CD4-positive, CD25-positive, alpha-beta regulatory T cell (primary cell): ENCODE results near the gene STAMBP. TPM values are rescaled to one million over a fixed set of nuclear protein-coding genes. Genes with fewer than 3 reads are reported as not detected.

Experiments
- ATAC-seq, 2 donors: fragments of 150-1000 bp; cut with Tn5 transposase; one replicate each; pipeline ENCODE4 v1.10.0; 2021; ENCODE audit warnings: low read depth in 2 of 2, moderate number of reproducible peaks in 2 of 2, moderate library complexity in 1 of 2
- DNase-seq, 3 donors: peaks; one replicate each; pipeline versions ENCODE4 v3.0.0 to v3.0.0-alpha.2; 2012 to 2022; ENCODE audit warnings: mixed read lengths in 1 of 3
- H3K27ac ChIP-seq: one replicate; pipeline ENCODE4 v1.7.0; 2013; ENCODE audit warnings: mild to moderate bottlenecking, low read length; ENCODE audit not compliant: insufficient read depth, poor library complexity, severe bottlenecking
- H3K27me3 ChIP-seq: one replicate; pipeline ENCODE4 v1.7.0; 2013; ENCODE audit warnings: low read length; ENCODE audit not compliant: control insufficient read depth, insufficient read depth
- H3K36me3 ChIP-seq: one replicate; pipeline ENCODE4 v1.7.0; 2013; ENCODE audit warnings: mild to moderate bottlenecking, low read length, moderate library complexity; ENCODE audit not compliant: control insufficient read depth, insufficient read depth
- H3K4me1 ChIP-seq: 2 replicates; pipeline ENCODE4 v1.7.0; 2013; ENCODE audit warnings: mild to moderate bottlenecking, low read length; ENCODE audit not compliant: insufficient read depth, control insufficient read depth, poor library complexity, severe bottlenecking
- H3K4me3 ChIP-seq: one replicate; pipeline ENCODE4 v1.7.0; 2013; ENCODE audit warnings: low read depth, mild to moderate bottlenecking, low read length, moderate library complexity
- H3K9me3 ChIP-seq, 2 experiments: 1 replicate in 1 of 2; 2 replicates in 1 of 2; pipeline ENCODE4 v1.7.0; 2013; ENCODE audit warnings: low read length in 2 of 2, mild to moderate bottlenecking in 1 of 2, moderate library complexity in 1 of 2; ENCODE audit not compliant: control insufficient read depth in 2 of 2
- H3K27ac Mint-ChIP-seq, 3 donors: one replicate each; pipeline ENCODE4 v1.8.0; 2020 to 2022; ENCODE audit warnings: mild to moderate bottlenecking in 3 of 3, mixed read lengths in 3 of 3, moderate library complexity in 2 of 3
- H3K27me3 Mint-ChIP-seq: one replicate; pipeline ENCODE4 v1.8.0; 2022; ENCODE audit warnings: mild to moderate bottlenecking, mixed read lengths
- H3K36me3 Mint-ChIP-seq: one replicate; pipeline ENCODE4 v1.8.0; 2020; ENCODE audit warnings: mixed read lengths
- H3K4me1 Mint-ChIP-seq, 4 donors: one replicate each; pipeline ENCODE4 v1.8.0; 2020 to 2022; ENCODE audit warnings: mixed read lengths in 4 of 4, mild to moderate bottlenecking in 1 of 4
- H3K4me3 Mint-ChIP-seq, 4 donors: one replicate each; pipeline ENCODE4 v1.8.0; 2020 to 2022; ENCODE audit warnings: mild to moderate bottlenecking in 4 of 4, mixed read lengths in 4 of 4, moderate library complexity in 3 of 4
- H3K9me3 Mint-ChIP-seq, 7 donors: one replicate each; pipeline ENCODE4 v1.8.0; 2020 to 2022; ENCODE audit warnings: mixed read lengths in 7 of 7, mild to moderate bottlenecking in 3 of 7, moderate library complexity in 2 of 7
- polyA plus RNA-seq, 4 donors: library from polyadenylated mRNA; unstranded; fragments of 300-500 nt; fragmentation: Illumina TruSeq; gene quantifications; one replicate each; pipeline ENCODE4 v1.2.3, GENCODE V29; 2021
- total RNA-seq: library from RNA; stranded (reverse); gene quantifications from one replicate; pipeline ENCODE4 v1.2.3, GENCODE V29; 2022

Gene STAMBP
- total and polyA plus RNA-seq, 5 donors from 2014 or later: 32.9 to 66.4 (median 49.8) TPM

GRCh38 chr2:73911548-73912208 is 82.9 kb downstream of the STAMBP start:
- Mint-ChIP-seq H3K4me3 (no peak overlapping the region), H3K27ac (no peak overlapping the region), H3K4me1 (peaks cover 0 to 2% (median 0%) of the 10 kb centered on the region in 4 donors), H3K27me3 (peaks cover 4% of the 10 kb centered on the region), H3K9me3 (no peaks in the 10 kb centered on the region), H3K36me3 (no peaks in the 10 kb centered on the region)
- Histone ChIP-seq H3K27me3 (no peaks in the 10 kb centered on the region), H3K4me1 (peaks cover 4% of the 10 kb centered on the region), H3K36me3 (no peaks in the 10 kb centered on the region), H3K4me3 (no peak overlapping the region), H3K27ac (no peak overlapping the region), H3K9me3 (no peaks in the 10 kb centered on the region)
- ATAC-seq (no peak), DNase-seq (no peak)

GRCh38 chr2:73913414-73914054 is 84.8 kb downstream of the STAMBP start:
- Histone ChIP-seq H3K4me1 (no peaks in the 10 kb centered on the region), H3K36me3 (no peaks in the 10 kb centered on the region), H3K27me3 (no peaks in the 10 kb centered on the region), H3K9me3 (no peaks in the 10 kb centered on the region), H3K4me3 (no peak overlapping the region), H3K27ac (no peak overlapping the region)
- Mint-ChIP-seq H3K36me3 (no peaks in the 10 kb centered on the region), H3K9me3 (no peaks in the 10 kb centered on the region), H3K27me3 (peaks cover 4% of the 10 kb centered on the region), H3K4me1 (no peaks in the 10 kb centered on the region), H3K4me3 (no peak overlapping the region), H3K27ac (no peak overlapping the region)
- ATAC-seq: no peak
- no peak for DNase-seq

- Mint-ChIP-seq H3K27ac (peak overlapping the region in 1 of 3 donors; percentile 37), H3K36me3 (no peaks in the 10 kb centered on the region), H3K27me3 (peaks cover 4% of the 10 kb centered on the region), H3K4me3 (no peak overlapping the region), H3K4me1 (no peaks in the 10 kb centered on the region), H3K9me3 (no peaks in the 10 kb centered on the region)
- no peaks in the 10 kb centered on the region for H3K27me3 ChIP-seq
- no peak overlapping the region for H3K4me3 ChIP-seq
- ATAC-seq: no peak
- H3K9me3 ChIP-seq: no peaks in the 10 kb centered on the region
- no peaks in the 10 kb centered on the region for H3K4me1 ChIP-seq
- no peak overlapping the region for H3K27ac ChIP-seq
- H3K36me3 ChIP-seq: no peaks in the 10 kb centered on the region
- no peak for DNase-seq
Observed at GRCh38 chr2:73914667-73915066, 85.9 kb downstream of the STAMBP start.

GRCh38 chr2:73915437-73915993 is 86.8 kb downstream of the STAMBP start:
- Mint-ChIP-seq H3K27ac (no peak overlapping the region), H3K27me3 (peaks cover 4% of the 10 kb centered on the region), H3K4me3 (no peak overlapping the region), H3K9me3 (no peaks in the 10 kb centered on the region), H3K4me1 (no peaks in the 10 kb centered on the region), H3K36me3 (no peaks in the 10 kb centered on the region)
- Histone ChIP-seq H3K36me3 (no peaks in the 10 kb centered on the region), H3K27me3 (no peaks in the 10 kb centered on the region), H3K9me3 (no peaks in the 10 kb centered on the region), H3K27ac (no peak overlapping the region), H3K4me3 (no peak overlapping the region), H3K4me1 (no peaks in the 10 kb centered on the region)
- no peak for DNase-seq
- ATAC-seq: no peak

GRCh38 chr2:73916666-73917065 is 87.9 kb downstream of the STAMBP start:
- H3K27me3 Mint-ChIP-seq: peaks cover 6% of the 10 kb centered on the region
- H3K4me3 ChIP-seq: no peak overlapping the region
- H3K27ac Mint-ChIP-seq: no peak overlapping the region
- no peaks in the 10 kb centered on the region for H3K27me3 ChIP-seq
- ATAC-seq (no peak), DNase-seq (no peak)
- no peaks in the 10 kb centered on the region for H3K4me1 Mint-ChIP-seq
- no peaks in the 10 kb centered on the region for H3K36me3 ChIP-seq
- no peaks in the 10 kb centered on the region for H3K4me1 ChIP-seq
- no peak overlapping the region for H3K27ac ChIP-seq
- no peak overlapping the region for H3K4me3 Mint-ChIP-seq
- no peaks in the 10 kb centered on the region for H3K36me3 Mint-ChIP-seq
- no peaks in the 10 kb centered on the region for H3K9me3 Mint-ChIP-seq
- no peaks in the 10 kb centered on the region for H3K9me3 ChIP-seq

GRCh38 chr2:73917296-73917695 is 88.5 kb downstream of the STAMBP start:
- no peak for ATAC-seq
- Histone ChIP-seq H3K9me3 (no peaks in the 10 kb centered on the region), H3K36me3 (no peaks in the 10 kb centered on the region), H3K4me1 (no peaks in the 10 kb centered on the region), H3K4me3 (no peak overlapping the region), H3K27me3 (no peaks in the 10 kb centered on the region), H3K27ac (no peak overlapping the region)
- H3K27me3 Mint-ChIP-seq: peaks cover 7% of the 10 kb centered on the region
- no peaks in the 10 kb centered on the region for H3K4me1 Mint-ChIP-seq
- H3K4me3 Mint-ChIP-seq: no peak overlapping the region
- H3K9me3 Mint-ChIP-seq: no peaks in the 10 kb centered on the region
- H3K36me3 Mint-ChIP-seq: no peaks in the 10 kb centered on the region
- no peak for DNase-seq
- H3K27ac Mint-ChIP-seq: no peak overlapping the region

- no peaks in the 10 kb centered on the region for H3K27me3 ChIP-seq
- peak overlapping the region in 1 of 4 donors; percentile 61 for H3K4me3 Mint-ChIP-seq
- no peaks in the 10 kb centered on the region for H3K4me1 Mint-ChIP-seq
- no peaks in the 10 kb centered on the region for H3K9me3 Mint-ChIP-seq
- no peaks in the 10 kb centered on the region for H3K36me3 ChIP-seq
- H3K4me3 ChIP-seq: no peak overlapping the region
- no peak overlapping the region for H3K27ac ChIP-seq
- H3K27me3 Mint-ChIP-seq: peaks cover 7% of the 10 kb centered on the region
- no peaks in the 10 kb centered on the region for H3K9me3 ChIP-seq
- H3K36me3 Mint-ChIP-seq: no peaks in the 10 kb centered on the region
- no peak overlapping the region for H3K27ac Mint-ChIP-seq
- no peak for ATAC-seq
- no peak for DNase-seq
- H3K4me1 ChIP-seq: no peaks in the 10 kb centered on the region
Observed at GRCh38 chr2:73917696-73918207, 89.0 kb downstream of the STAMBP start.
